HL-60 (cell line): ENCODE data around the gene CTSK.

Source experiments
- DNase-seq, 2 experiments: peaks; one replicate each; pipeline ENCODE4 v3.0.0-alpha.2; 2010 to 2020; ENCODE audit warnings: low read depth in 1 of 2, low spot score in 1 of 2
- H3K27ac ChIP-seq: fragments of 250-450 bp; sonication (Bioruptor Pico); replicated peaks from 2 replicates; pipeline ENCODE4 v1.5.1; 2020; ENCODE audit warnings: mild to moderate bottlenecking, moderate library complexity
- H3K27me3 ChIP-seq: fragments of 250-450 bp; sonication (Bioruptor Pico); 2 replicates; pipeline ENCODE4 v1.5.1; 2021; ENCODE audit warnings: mild to moderate bottlenecking, moderate library complexity; ENCODE audit not compliant: insufficient read depth, poor library complexity, severe bottlenecking
- H3K4me3 ChIP-seq: replicated peaks from 2 replicates; pipeline ENCODE4 v1.5.1; 2011; ENCODE audit warnings: mild to moderate bottlenecking, control low read depth, low read length; ENCODE audit not compliant: insufficient read depth
- GABPA ChIP-seq: IDR thresholded peaks from 2 replicates; pipeline ENCODE4 v1.6.1; 2012; ENCODE audit warnings: low read depth
- POLR2AphosphoS5 ChIP-seq: IDR thresholded peaks from 2 replicates; pipeline ENCODE4 v1.6.1; 2012; ENCODE audit warnings: low read depth
- SPI1 ChIP-seq: IDR thresholded peaks from 2 replicates; pipeline ENCODE4 v1.6.1; 2012; ENCODE audit warnings: low read depth, mild to moderate bottlenecking, borderline replicate concordance
- TF ChIP-seq, protein P1 (sequence below): IDR thresholded peaks from 2 replicates; pipeline ENCODE4 v1.6.1; 2012; ENCODE audit warnings: low read depth; ENCODE audit not compliant: insufficient replicate concordance
- TF ChIP-seq, protein P2 (sequence below): IDR thresholded peaks from one replicate; pipeline ENCODE4 v1.5.1; 2011; ENCODE audit warnings: low read length, control low read depth, inconsistent platforms; ENCODE audit not compliant: insufficient read depth

Gene CTSK

DNA sequence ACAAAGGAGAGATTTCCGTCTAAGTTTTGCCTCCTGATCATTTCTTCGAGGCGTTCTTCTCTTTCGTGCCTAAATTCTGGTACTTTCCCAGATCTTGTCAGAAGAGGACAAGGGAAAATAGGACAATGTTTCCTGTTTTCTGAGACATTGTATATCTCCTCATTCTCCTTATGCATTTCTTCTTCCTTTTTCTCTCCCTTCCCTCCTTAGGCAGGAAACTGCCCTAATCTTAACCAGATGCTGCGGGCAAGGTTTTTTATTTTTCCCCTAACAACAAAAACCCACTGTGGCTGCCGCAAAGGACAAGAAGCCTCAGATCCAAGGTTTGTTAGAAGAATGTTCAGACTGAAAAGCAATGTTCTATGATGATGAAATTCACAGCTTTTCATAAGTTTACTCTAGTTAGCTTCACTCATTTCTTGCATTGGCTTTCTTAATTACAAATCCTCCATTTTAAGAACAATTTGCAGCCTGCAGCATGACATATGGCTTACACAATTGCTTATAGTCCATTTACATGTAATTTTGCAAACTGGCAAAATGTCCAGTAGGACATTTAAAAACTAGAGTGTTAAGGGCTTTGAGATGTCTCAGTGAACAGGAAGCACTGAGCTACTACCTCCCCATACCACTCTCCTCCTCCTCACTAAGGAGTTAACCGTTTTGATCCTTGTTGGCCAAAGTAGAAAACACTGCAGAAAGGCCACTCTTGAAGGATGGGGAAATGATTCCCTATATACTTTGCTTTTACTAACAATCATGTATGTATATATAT, 624 bp downstream of the CTSK start:
- H3K4me3 ChIP-seq = no peak overlapping the region
- peak overlapping the region; percentile 36 for H3K27ac ChIP-seq
- peak in 1 of 2 experiments; percentile 18 for DNase-seq
- TF ChIP-seq, protein P1, sequence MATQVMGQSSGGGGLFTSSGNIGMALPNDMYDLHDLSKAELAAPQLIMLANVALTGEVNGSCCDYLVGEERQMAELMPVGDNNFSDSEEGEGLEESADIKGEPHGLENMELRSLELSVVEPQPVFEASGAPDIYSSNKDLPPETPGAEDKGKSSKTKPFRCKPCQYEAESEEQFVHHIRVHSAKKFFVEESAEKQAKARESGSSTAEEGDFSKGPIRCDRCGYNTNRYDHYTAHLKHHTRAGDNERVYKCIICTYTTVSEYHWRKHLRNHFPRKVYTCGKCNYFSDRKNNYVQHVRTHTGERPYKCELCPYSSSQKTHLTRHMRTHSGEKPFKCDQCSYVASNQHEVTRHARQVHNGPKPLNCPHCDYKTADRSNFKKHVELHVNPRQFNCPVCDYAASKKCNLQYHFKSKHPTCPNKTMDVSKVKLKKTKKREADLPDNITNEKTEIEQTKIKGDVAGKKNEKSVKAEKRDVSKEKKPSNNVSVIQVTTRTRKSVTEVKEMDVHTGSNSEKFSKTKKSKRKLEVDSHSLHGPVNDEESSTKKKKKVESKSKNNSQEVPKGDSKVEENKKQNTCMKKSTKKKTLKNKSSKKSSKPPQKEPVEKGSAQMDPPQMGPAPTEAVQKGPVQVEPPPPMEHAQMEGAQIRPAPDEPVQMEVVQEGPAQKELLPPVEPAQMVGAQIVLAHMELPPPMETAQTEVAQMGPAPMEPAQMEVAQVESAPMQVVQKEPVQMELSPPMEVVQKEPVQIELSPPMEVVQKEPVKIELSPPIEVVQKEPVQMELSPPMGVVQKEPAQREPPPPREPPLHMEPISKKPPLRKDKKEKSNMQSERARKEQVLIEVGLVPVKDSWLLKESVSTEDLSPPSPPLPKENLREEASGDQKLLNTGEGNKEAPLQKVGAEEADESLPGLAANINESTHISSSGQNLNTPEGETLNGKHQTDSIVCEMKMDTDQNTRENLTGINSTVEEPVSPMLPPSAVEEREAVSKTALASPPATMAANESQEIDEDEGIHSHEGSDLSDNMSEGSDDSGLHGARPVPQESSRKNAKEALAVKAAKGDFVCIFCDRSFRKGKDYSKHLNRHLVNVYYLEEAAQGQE = no peak
- TF ChIP-seq, protein P2, sequence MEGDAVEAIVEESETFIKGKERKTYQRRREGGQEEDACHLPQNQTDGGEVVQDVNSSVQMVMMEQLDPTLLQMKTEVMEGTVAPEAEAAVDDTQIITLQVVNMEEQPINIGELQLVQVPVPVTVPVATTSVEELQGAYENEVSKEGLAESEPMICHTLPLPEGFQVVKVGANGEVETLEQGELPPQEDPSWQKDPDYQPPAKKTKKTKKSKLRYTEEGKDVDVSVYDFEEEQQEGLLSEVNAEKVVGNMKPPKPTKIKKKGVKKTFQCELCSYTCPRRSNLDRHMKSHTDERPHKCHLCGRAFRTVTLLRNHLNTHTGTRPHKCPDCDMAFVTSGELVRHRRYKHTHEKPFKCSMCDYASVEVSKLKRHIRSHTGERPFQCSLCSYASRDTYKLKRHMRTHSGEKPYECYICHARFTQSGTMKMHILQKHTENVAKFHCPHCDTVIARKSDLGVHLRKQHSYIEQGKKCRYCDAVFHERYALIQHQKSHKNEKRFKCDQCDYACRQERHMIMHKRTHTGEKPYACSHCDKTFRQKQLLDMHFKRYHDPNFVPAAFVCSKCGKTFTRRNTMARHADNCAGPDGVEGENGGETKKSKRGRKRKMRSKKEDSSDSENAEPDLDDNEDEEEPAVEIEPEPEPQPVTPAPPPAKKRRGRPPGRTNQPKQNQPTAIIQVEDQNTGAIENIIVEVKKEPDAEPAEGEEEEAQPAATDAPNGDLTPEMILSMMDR = no peak
- no peak for TF ChIP-seq POLR2AphosphoS5
- no peak for TF ChIP-seq SPI1
- TF ChIP-seq GABPA = no peak
- no peaks in the 10 kb centered on the region for H3K27me3 ChIP-seq

DNA sequence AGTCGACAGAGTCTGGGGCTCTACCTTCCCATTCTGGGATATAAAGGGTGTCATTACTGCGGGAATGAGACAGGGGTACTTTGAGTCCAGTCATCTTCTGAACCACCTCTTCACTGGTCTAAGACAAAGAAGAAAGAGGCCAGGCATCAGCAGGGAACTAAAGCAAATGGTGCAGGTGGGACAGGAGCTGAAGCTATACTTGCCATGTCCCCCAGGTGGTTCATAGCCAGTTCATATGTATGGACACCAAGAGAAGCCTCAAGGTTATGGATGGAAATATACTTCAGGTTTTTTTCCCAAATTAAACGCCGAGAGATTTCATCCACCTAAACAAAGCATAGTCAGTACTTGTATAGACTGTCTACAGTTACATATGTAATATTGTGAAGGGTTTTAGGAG, 2.2 kb downstream of the CTSK start:
- Histone ChIP-seq H3K27ac (no peak overlapping the region), H3K27me3 (no peaks in the 10 kb centered on the region), H3K4me3 (no peak overlapping the region)
- TF ChIP-seq, protein P2 = no peak
- no peak for TF ChIP-seq SPI1
- no peak for TF ChIP-seq POLR2AphosphoS5
- TF ChIP-seq, protein P1 = no peak
- no peak for TF ChIP-seq GABPA
- DNase-seq = no peak

DNA sequence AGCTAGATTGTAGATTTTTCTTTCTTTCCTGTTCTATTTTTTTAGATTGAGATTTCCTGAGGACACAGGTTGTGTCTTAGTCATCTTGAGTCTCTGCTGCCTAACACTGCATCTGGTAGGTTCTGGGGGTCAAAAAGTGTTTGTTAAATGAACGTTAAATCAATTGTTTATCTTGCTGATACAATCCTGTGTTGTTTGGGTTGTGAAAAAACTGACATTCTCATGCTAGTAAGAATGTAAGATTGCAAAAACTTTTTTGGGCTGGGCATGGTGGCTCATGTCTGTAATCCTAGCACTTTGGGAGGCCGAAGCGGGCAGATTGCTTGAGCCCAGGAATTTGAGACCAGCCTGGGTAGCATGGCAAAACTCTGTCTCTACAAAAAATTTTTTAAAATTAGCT, 3.4 kb downstream of the CTSK start:
- Histone ChIP-seq H3K27ac (no peak overlapping the region), H3K4me3 (no peak overlapping the region), H3K27me3 (no peaks in the 10 kb centered on the region)
- DNase-seq = no peak
- TF ChIP-seq, protein P1 = no peak
- TF ChIP-seq, protein P2 = no peak
- TF ChIP-seq POLR2AphosphoS5 (no peak), GABPA (no peak), SPI1 (no peak)
